WTC11 (cell line): ENCODE measurements around the gene OR2D3. TPM values are rescaled to one million over a fixed set of nuclear protein-coding genes. Genes with fewer than 3 reads are reported as not detected.

ENCODE experiments used
- ATAC-seq: fragments of 200-7000 bp; cut with Tn5 transposase; 2 replicates; pipeline ENCODE4 v1.10.0; 2021; ENCODE audit warnings: mild to moderate bottlenecking, moderate library complexity
- CTCF ChIA-PET: fragments of 300-600 bp; sonication (Branson Sonifier 250); formaldehyde crosslinking; loops from one replicate; lab custom pipeline; 2021; ENCODE audit warnings: antibody characterized with exemption; lab: Charles Lee
- POLR2A ChIA-PET: fragments of 350-600 bp; sonication (Branson Sonifier 250); formaldehyde crosslinking; loops from one replicate; lab custom pipeline; 2021; ENCODE audit warnings: antibody characterized with exemption; lab: Charles Lee
- DNase-seq: peaks from one replicate; pipeline ENCODE4 v3.0.0; 2021; ENCODE audit warnings: low spot score
- H3K27ac Mint-ChIP-seq: 2 replicates; pipeline ENCODE4 v1.8.0; 2021; ENCODE audit warnings: mixed read lengths
- H3K27me3 Mint-ChIP-seq: 2 replicates; pipeline ENCODE4 v1.8.0; 2021; ENCODE audit warnings: low read depth, mild to moderate bottlenecking, moderate library complexity, mixed read lengths
- H3K36me3 Mint-ChIP-seq: 2 replicates; pipeline ENCODE4 v1.8.0; 2021; ENCODE audit warnings: mixed read lengths
- H3K4me1 Mint-ChIP-seq: 2 replicates; pipeline ENCODE4 v1.8.0; 2022; ENCODE audit warnings: mixed read lengths
- H3K4me3 Mint-ChIP-seq: 2 replicates; pipeline ENCODE4 v1.8.0; 2021; ENCODE audit warnings: mild to moderate bottlenecking, moderate library complexity, mixed read lengths
- H3K9me3 Mint-ChIP-seq: 2 replicates; pipeline ENCODE4 v1.8.0; 2021; ENCODE audit warnings: mixed read lengths
- ETV6 ChIP-seq: sonication (generic); formaldehyde crosslinking; IDR thresholded peaks from 2 replicates; pipeline ENCODE4 v1.8.1; 2022; ENCODE audit warnings: mild to moderate bottlenecking, missing genetic modification reagents
- FOXP1 ChIP-seq: sonication (generic); formaldehyde crosslinking; IDR thresholded peaks from 2 replicates; pipeline ENCODE4 v1.8.0; 2022; ENCODE audit warnings: missing genetic modification reagents, mild to moderate bottlenecking, moderate library complexity, borderline replicate concordance
- GTF2I ChIP-seq: fragments of 250-450 bp; sonication (Bioruptor Pico); conservative IDR thresholded peaks from 2 replicates; pipeline ENCODE4 v1.4.0; 2021; ENCODE audit warnings: mild to moderate bottlenecking
- HMGA2 ChIP-seq: fragments of 250-450 bp; sonication (Bioruptor Pico); IDR thresholded peaks from 2 replicates; pipeline ENCODE4 v1.4.0; 2021; ENCODE audit warnings: mild to moderate bottlenecking, moderate library complexity
- NR3C1 ChIP-seq: sonication (generic); formaldehyde crosslinking; conservative IDR thresholded peaks from 2 replicates; pipeline ENCODE4 v1.8.1; 2023; ENCODE audit warnings: low read depth, mild to moderate bottlenecking, missing genetic modification reagents
- PRRX2 ChIP-seq: fragments of 250-450 bp; sonication (Bioruptor Pico); IDR thresholded peaks from 2 replicates; pipeline ENCODE4 v1.8.0; 2021; ENCODE audit warnings: mild to moderate bottlenecking
- SOX15 ChIP-seq: fragments of 250-450 bp; sonication (Bioruptor Pico); IDR thresholded peaks from 2 replicates; pipeline ENCODE4 v1.9.0; 2021; ENCODE audit warnings: mild to moderate bottlenecking
- SP1 ChIP-seq: sonication (generic); formaldehyde crosslinking; conservative IDR thresholded peaks from 2 replicates; pipeline ENCODE4 v1.8.1; 2022; ENCODE audit warnings: missing genetic modification reagents
- TEAD1 ChIP-seq: sonication (generic); formaldehyde crosslinking; IDR thresholded peaks from 2 replicates; pipeline ENCODE4 v1.8.0; 2022; ENCODE audit warnings: mild to moderate bottlenecking, missing genetic modification reagents
- ZNF219 ChIP-seq: sonication (generic); formaldehyde crosslinking; IDR thresholded peaks from 2 replicates; pipeline ENCODE4 v1.8.0; 2023; ENCODE audit warnings: missing genetic modification reagents, mild to moderate bottlenecking, borderline replicate concordance
- ZNF396 ChIP-seq: fragments of 250-450 bp; sonication (Bioruptor Pico); IDR thresholded peaks from 2 replicates; pipeline ENCODE4 v1.8.0; 2021; ENCODE audit warnings: mild to moderate bottlenecking, moderate library complexity, borderline replicate concordance
- ZSCAN18 ChIP-seq: fragments of 250-450 bp; sonication (Bioruptor Pico); IDR thresholded peaks from 2 replicates; pipeline ENCODE4 v2.1.2; 2022; ENCODE audit warnings: mild to moderate bottlenecking, moderate library complexity
- total RNA-seq: library from RNA; stranded (reverse); gene quantifications from 3 replicates; pipeline ENCODE4 v1.2.3, GENCODE V29; 2021
- TF ChIP-seq, protein P1 (sequence below): sonication (generic); formaldehyde crosslinking; IDR thresholded peaks from 2 replicates; pipeline ENCODE4 v1.8.1; 2023; ENCODE audit warnings: mild to moderate bottlenecking, missing genetic modification reagents
- TF ChIP-seq, protein P2 (sequence below): sonication (generic); formaldehyde crosslinking; IDR thresholded peaks from 2 replicates; pipeline ENCODE4 v1.8.1; 2023; ENCODE audit warnings: mild to moderate bottlenecking, moderate library complexity, missing genetic modification reagents
- TF ChIP-seq, protein P3 (sequence below): fragments of 250-450 bp; sonication (Bioruptor Pico); IDR thresholded peaks from 2 replicates; pipeline ENCODE4 v1.8.0; 2021; ENCODE audit warnings: mild to moderate bottlenecking
- TF ChIP-seq, protein P4 (sequence below): sonication (generic); formaldehyde crosslinking; IDR thresholded peaks from 2 replicates; pipeline ENCODE4 v1.8.0; 2022; ENCODE audit warnings: mild to moderate bottlenecking, missing genetic modification reagents

OR2D3 gene
- total RNA-seq, 1 experiment from 2014 or later, result not detected

- TF ChIP-seq ZSCAN18 (CRISPR knock-in tag), result no peak
Observed at GRCh38 chr11:6911948-6912347, 8.9 kb upstream of the OR2D3 start (continued).

GRCh38 chr11:6919698-6920097 is 1.1 kb upstream of the OR2D3 start:
- Mint-ChIP-seq H3K9me3 (peaks cover 8% of the 10 kb centered on the region), H3K4me1 (no peaks in the 10 kb centered on the region), H3K36me3 (no peaks in the 10 kb centered on the region), H3K27ac (no peak overlapping the region), H3K4me3 (no peak overlapping the region), H3K27me3 (no peaks in the 10 kb centered on the region; the same call in 1 of the 2 replicates)
- TF ChIP-seq TEAD1 (CRISPR knock-in tag) (no peak), GTF2I (CRISPR knock-in tag) (0 out of 2 replicates have a peak, but pooled peaks have one; percentile 28)
- no peak for DNase-seq
- ChIA-PET POLR2A (no interaction called here), CTCF (no interaction called here)
- no peak for ATAC-seq

DNA sequence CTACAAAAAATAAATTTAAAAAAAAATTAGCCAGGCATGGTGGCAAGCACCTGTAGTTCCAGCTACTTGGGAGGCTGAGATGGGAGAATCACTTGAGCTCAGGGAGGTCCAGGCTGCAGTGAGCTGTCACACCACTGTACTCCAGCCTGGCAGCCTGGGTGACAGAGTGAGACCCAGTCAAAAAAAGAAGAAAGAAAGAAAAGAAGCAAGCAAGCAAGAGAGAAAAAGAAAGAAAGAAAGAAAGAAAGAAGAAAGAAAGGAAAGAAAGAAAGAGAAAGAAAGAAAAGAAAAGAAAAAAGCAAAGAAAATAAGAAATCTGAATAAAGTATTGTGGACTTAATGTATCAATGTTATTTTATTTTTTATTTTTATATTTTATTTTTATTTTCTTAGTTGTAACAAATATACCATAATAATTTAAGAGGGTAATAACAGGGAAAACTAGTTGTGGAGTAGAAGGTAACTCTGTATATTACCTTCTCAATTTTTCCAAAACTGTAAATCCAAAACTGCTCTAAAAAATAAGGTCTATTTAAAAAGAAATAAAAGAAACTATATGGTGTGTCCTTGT is 4.3 kb downstream of the OR2D3 start:
- H3K9me3 Mint-ChIP-seq, result no peaks in the 10 kb centered on the region
- H3K36me3 Mint-ChIP-seq, result no peaks in the 10 kb centered on the region
- H3K27me3 Mint-ChIP-seq, result no peaks in the 10 kb centered on the region; the same call in 1 of the 2 replicates
- H3K27ac Mint-ChIP-seq, result no peak overlapping the region
- CTCF ChIA-PET, result interaction anchor here (1.5 to 4.7 kb wide), 2 partner anchors 113 to 219 kb away, joined by 3 to 22 read pairs; no protein-coding TSS in a partner anchor
- DNase-seq (no peak), ATAC-seq (no peak)
- no peak overlapping the region for H3K4me3 Mint-ChIP-seq
- POLR2A ChIA-PET, result no interaction called here
- peaks cover 31% of the 10 kb centered on the region for H3K4me1 Mint-ChIP-seq
- TF ChIP-seq, protein P1, sequence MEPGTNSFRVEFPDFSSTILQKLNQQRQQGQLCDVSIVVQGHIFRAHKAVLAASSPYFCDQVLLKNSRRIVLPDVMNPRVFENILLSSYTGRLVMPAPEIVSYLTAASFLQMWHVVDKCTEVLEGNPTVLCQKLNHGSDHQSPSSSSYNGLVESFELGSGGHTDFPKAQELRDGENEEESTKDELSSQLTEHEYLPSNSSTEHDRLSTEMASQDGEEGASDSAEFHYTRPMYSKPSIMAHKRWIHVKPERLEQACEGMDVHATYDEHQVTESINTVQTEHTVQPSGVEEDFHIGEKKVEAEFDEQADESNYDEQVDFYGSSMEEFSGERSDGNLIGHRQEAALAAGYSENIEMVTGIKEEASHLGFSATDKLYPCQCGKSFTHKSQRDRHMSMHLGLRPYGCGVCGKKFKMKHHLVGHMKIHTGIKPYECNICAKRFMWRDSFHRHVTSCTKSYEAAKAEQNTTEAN (CRISPR knock-in tag), result no peak
- TF ChIP-seq HMGA2 (CRISPR knock-in tag), result 0 out of 2 replicates have a peak, but pooled peaks have one; percentile 6

DNA sequence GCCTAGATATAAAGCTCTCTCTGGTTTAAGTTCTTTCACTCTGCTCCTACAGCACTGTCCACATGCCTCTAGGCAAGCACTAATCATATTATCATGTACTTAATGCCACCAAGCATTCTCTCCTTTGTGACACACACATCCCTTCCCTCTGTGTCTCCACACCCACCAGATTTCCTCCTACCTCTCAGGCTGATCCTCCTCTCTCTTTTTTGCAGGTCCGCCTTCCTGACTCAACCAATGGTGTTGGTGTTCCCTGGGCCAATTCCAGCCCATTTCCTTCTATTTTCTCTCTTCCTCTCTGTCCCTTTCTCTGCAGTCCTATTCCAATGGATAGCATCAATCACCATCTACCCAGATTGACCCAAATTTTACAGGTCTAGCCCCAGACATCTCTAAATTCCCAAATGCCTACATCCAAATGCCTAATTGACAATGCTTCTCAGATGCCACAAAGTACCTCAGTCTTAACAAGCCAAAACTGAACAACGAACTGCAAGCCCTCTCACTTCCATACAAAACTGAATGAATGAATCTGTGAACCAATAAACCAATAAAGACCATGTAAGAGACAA is 4.9 kb downstream of the OR2D3 start:
- peak; percentile 53 for ATAC-seq
- H3K36me3 Mint-ChIP-seq, result peaks cover 5% of the 10 kb centered on the region; the same call in 1 of the 2 replicates
- peak; percentile 30; the same call in 1 of the 2 replicates for TF ChIP-seq ETV6
- TF ChIP-seq ZNF219 (CRISPR knock-in tag), result no peak
- 0 out of 2 replicates have a peak, but pooled peaks have one; percentile 12 for TF ChIP-seq SP1 (CRISPR knock-in tag)
- TF ChIP-seq PRRX2 (CRISPR knock-in tag), result 0 out of 2 replicates have a peak, but pooled peaks have one; percentile 30
- TF ChIP-seq SOX15, result no peak
- TF ChIP-seq, all 79 proteins: peak for 3
- Mint-ChIP-seq H3K4me1 (peaks cover 36% of the 10 kb centered on the region), H3K27ac (peak overlapping the region; percentile 95), H3K9me3 (no peaks in the 10 kb centered on the region), H3K27me3 (no peaks in the 10 kb centered on the region; the same call in 1 of the 2 replicates), H3K4me3 (peak overlapping the region; percentile 99)
- no peak for DNase-seq
- CTCF ChIA-PET, result interaction anchor here (0.8 to 4.7 kb wide), 6 partner anchors 11 to 220 kb away, joined by 3 to 22 read pairs (median 8); partner anchors contain the start of gene NLRP14
- POLR2A ChIA-PET, result no interaction called here

- Mint-ChIP-seq H3K4me1 (peaks cover 36% of the 10 kb centered on the region), H3K27me3 (no peaks in the 10 kb centered on the region; the same call in 1 of the 2 replicates), H3K27ac (peak within 1 kb of the TSS; percentile 96), H3K9me3 (no peaks in the 10 kb centered on the region), H3K4me3 (peak within 1 kb of the TSS; percentile 99), H3K36me3 (peaks cover 5% of the 10 kb centered on the region; the same call in 1 of the 2 replicates)
- DNase-seq, result peak; percentile 89
- ATAC-seq, result peak; percentile 94
- ChIA-PET CTCF (interaction anchor here (0.8 to 4.7 kb wide), 6 partner anchors 11 to 220 kb away, joined by 3 to 22 read pairs (median 8); partner anchors contain the start of gene NLRP14), POLR2A (no interaction called here)
- TF ChIP-seq SP1 (CRISPR knock-in tag) (0 out of 2 replicates have a peak, but pooled peaks have one; percentile 26), ZNF396 (CRISPR knock-in tag) (no peak), NR3C1 (no peak), FOXP1 (CRISPR knock-in tag) (peak; percentile 54; the same call in 1 of the 2 replicates)
- TF ChIP-seq, protein P2, sequence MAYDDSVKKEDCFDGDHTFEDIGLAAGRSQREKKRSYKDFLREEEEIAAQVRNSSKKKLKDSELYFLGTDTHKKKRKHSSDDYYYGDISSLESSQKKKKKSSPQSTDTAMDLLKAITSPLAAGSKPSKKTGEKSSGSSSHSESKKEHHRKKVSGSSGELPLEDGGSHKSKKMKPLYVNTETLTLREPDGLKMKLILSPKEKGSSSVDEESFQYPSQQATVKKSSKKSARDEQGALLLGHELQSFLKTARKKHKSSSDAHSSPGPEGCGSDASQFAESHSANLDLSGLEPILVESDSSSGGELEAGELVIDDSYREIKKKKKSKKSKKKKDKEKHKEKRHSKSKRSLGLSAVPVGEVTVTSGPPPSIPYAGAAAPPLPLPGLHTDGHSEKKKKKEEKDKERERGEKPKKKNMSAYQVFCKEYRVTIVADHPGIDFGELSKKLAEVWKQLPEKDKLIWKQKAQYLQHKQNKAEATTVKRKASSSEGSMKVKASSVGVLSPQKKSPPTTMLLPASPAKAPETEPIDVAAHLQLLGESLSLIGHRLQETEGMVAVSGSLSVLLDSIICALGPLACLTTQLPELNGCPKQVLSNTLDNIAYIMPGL (CRISPR knock-in tag), result 0 out of 2 replicates have a peak, but pooled peaks have one; percentile 31
- TF ChIP-seq, protein P3, sequence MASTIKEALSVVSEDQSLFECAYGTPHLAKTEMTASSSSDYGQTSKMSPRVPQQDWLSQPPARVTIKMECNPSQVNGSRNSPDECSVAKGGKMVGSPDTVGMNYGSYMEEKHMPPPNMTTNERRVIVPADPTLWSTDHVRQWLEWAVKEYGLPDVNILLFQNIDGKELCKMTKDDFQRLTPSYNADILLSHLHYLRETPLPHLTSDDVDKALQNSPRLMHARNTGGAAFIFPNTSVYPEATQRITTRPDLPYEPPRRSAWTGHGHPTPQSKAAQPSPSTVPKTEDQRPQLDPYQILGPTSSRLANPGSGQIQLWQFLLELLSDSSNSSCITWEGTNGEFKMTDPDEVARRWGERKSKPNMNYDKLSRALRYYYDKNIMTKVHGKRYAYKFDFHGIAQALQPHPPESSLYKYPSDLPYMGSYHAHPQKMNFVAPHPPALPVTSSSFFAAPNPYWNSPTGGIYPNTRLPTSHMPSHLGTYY, result no peak
- TF ChIP-seq, protein P4, sequence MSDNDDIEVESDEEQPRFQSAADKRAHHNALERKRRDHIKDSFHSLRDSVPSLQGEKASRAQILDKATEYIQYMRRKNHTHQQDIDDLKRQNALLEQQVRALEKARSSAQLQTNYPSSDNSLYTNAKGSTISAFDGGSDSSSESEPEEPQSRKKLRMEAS, result peak; percentile 56; the same call in 1 of the 2 replicates
Observed at GRCh38 chr11:6926208-6927029, 5.6 kb downstream of the OR2D3 start, which contains the start of gene ZNF215. TSS of gene ZNF215 (plus strand) at chr11:6926426. CDS start at chr11:6932273, 5,847 bp downstream.
